ENCODE measurements around the gene NPIPB13. TPM values are rescaled to one million over a fixed set of nuclear protein-coding genes. Genes with fewer than 3 reads are reported as not detected.
"Not testable (repeated sequence)": the region's sequence is repeated elsewhere in the genome, so short reads cannot be mapped to it uniquely, and the experiment has no call there.

Gene NPIPB13
- 5.9 TPM for total RNA-seq
- long read RNA-seq: 0 reads

DNA sequence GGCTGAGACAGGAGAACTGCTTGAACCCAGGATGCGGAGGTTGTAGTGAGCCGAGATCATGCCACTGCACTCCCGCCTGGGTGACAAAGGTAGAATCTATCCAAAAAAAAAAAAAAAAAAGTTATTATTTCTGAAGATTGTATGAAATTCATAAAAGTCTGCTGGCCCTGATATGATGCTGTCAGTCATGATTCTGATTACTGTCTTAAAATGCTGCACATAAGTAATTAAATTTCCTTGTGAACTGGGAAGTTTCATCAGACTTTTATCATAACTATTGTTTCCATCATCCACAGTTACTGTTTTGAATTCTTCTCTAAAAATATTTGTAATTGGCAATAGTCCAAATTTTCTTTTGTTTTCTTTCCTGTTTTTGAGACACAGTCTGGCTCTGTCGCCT lies at the start of gene NPIPB13:
TSS of gene NPIPB13 (minus strand) at position 101 of the 400 bp plus-strand sequence. CDS start 2,906 bp downstream, outside the sequence.
- intact Hi-C loops (cut with DNase I); ATAC-seq (ENCODE audit: poor library complexity); DNase-seq: not testable (repeated sequence)

GRCh38 chr16:30282357-30282756 lies 34.1 kb upstream of the NPIPB13 start:
- intact Hi-C loops (cut with DNase I); ATAC-seq (ENCODE audit: poor library complexity): not testable (repeated sequence)
- peak; percentile 3 for DNase-seq

DNA sequence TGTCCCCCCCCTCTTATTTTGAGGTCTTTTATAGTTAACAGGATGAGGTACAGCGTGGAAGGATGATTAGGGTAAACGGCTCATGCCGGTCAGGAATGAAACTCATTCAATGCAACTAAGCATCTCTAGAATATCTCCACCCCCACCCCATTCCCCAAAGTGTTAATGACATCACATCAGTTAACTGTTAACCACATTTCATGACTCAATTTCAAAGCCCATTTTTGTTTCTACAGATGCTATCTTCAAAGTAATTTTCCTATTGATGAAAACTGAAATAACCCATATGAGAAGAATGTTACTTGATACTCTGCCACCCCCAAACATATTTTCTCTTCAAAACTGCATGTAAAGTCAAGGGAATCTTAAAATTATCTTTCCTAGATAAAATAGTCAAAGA lies 30.2 kb upstream of the NPIPB13 start:
- ATAC-seq (ENCODE audit: poor library complexity); DNase-seq; intact Hi-C loops (cut with DNase I): not testable (repeated sequence)

DNA sequence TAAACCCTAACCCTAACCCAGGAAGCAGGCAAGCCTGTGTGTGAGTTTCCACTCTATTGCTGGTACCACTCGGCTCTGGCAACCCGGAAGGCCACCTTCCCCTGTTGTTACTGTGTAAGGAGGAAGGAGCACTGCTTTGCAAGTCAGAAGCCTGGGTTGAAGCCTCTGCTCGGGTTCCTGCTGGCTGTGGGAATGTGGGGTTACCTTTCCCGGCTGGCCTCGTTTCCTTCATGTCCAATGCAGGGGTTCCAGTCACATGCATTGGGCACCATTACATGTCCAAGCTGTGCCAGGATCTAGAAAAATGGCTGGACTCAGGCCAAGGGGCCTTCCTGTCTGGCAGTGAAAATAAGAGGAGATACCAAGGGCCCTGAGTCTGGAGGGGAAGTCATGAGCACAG lies 31.2 kb downstream of the NPIPB13 start:
- ATAC-seq (ENCODE audit: poor library complexity); intact Hi-C loops (cut with DNase I): not testable (repeated sequence)
- peak; percentile 10 for DNase-seq

- ATAC-seq (ENCODE audit: poor library complexity): peak; percentile 15
- intact Hi-C loops (cut with DNase I); DNase-seq: not testable (repeated sequence)
Observed at GRCh38 chr16:30211414-30211813, 36.9 kb downstream of the NPIPB13 start.

DNA sequence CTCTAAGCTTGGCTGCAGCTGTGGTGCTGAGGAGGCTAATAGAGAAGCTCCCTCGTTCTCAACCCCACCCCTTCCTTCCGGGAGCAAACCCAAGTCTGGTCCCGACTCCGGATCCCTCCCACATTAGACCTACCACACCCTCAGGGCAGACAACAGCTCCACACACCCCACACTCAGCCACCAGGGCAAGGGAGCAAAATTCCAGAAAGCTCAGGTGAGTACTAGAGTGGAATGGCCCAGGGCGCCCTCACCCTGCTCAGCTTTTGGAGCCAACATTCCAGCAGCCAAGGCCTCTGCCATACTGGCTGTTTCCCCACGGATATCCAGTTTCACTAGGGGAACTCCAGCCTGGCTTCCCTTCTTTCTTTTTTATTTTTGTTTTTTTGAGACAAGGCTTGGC lies 39.2 kb downstream of the NPIPB13 start:
- ATAC-seq (ENCODE audit: poor library complexity): peak; percentile 41
- not testable (repeated sequence) for DNase-seq

GRCh38 chr16:30207063-30207704 lies 41.1 kb downstream of the NPIPB13 start:
- intact Hi-C loops (cut with DNase I): not testable (repeated sequence)
- ATAC-seq (ENCODE audit: poor library complexity) (peak; percentile 26), DNase-seq (peak; percentile 33)

More for the DNA sequence above, 39.2 kb downstream of the NPIPB13 start:
- intact Hi-C loops (cut with DNase I): not testable (repeated sequence)

DNA sequence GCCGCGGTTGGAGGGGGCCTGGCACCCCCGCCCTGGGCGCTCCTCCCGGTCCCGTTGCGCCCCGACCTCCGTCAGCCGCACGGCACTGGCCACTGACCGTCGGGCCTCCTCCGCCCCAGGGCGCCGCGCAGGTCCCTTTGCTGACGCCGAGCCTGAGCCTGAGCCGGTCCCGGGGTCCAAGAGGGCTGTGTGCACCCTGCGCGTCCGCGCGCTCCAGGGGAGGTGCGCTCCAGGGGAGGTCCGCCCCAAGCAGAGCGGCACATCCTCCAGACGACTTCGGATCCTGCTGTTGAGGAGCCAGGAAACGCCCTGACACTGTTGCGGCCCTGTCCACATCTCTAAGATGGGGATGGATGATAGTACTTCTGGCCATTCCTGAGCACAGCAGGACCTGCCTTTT lies 42.0 kb downstream of the NPIPB13 start:
- intact Hi-C loops (cut with DNase I); DNase-seq: not testable (repeated sequence)
- ATAC-seq (ENCODE audit: poor library complexity): peak; percentile 49

DNA sequence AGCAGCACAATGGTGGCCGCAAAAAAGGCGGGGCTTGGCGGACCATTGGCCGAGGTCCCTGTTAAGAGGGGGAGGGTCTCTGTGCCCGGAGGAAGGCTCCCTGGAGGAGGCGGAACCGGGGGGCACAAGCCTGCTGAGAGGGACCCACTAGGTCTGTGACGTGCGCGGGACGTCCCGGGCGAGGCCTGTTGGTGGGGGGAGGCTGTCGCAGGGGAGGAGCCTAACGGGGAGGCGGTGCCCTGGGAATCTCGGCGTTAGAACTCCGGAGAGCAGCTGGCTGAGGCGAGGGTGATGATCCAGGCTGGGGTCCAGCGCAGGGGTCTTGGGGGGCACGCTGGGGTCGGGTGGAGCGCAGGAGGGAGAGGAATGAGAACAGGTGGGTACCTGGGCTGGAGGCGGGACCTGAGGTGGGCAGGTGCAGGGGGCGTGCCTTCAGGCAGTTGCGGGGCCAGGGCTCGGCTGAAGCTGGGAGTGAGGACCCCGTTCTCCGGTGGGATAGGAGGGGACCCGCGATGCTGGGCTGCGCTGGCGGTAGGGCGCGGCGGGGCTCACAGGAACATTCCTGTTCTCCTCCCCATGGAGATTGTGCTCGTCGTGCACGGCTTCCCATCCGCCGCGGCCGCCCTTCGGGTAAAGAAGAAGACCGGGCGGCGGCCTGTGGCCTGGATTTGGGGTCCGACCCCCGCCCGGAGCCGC lies 42.6 kb downstream of the NPIPB13 start:
- ATAC-seq (ENCODE audit: poor library complexity) (peak; percentile 76), DNase-seq (peak; percentile 39)
- intact Hi-C loops (cut with DNase I): not testable (repeated sequence)

DNA sequence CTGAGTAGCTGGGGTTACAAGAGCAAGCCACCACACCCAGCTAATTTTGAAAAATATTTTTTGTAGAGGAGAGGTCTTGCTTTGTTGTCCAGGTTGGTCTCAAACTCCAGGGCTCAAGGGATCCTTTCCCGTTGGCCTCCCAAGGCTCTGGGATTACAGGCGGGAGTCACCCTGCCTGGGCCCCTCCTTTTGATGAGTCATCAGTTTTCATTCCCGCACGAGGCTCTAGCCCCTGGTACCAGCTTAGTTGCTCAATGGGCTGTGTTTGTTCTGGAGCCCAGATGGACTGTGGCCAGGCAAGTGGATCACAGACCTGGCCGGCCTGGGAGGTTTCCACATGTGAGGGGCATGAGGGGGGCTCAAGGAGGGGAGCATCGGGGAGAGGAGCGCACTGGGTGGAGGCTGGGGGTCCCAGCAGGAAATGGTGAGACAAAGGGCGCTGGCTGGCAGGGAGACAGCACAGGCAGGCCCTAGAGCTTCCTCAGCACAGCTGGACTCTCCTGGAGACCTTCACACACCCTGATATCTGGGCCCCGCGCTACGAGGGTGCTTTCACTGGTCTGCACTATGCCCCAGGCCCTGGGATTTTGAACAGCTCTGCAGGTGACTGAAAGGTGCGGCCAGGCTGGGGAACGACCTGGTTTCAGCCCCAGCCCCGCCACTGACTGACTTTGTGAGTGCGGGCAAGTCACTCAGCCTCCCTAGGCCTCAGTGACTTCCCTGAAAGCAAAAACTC lies 48.5 kb downstream of the NPIPB13 start:
- DNase-seq; intact Hi-C loops (cut with DNase I): not testable (repeated sequence)
- ATAC-seq (ENCODE audit: poor library complexity): peak; percentile 50

DNA sequence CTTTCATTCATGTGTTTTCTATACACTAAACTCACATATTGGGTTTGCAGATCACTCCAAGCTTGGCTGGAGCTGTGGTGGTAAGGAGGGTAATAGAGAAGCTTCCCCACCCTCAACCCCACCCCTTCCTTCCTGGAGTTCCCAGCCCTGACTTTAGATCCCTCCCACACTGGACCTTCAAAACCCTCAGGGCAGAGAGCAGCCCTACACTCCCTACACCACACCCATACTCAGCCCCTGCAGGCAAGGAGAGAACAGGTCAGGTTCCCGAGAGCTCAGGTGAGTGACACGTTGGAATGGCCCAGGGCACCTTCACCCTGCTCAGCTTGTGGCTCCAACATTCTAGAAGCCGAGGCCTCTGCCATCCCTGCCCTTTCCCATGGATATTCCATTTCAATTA lies 49.2 kb downstream of the NPIPB13 start, which contains the start of gene SULT1A3:
TSS of gene SULT1A3 (plus strand) at position 207 of the 400 bp plus-strand sequence. CDS start 1,474 bp downstream, outside the sequence.
- DNase-seq: not testable (repeated sequence)
- peak; percentile 25 for ATAC-seq (ENCODE audit: poor library complexity)

More for the DNA sequence above, 49.2 kb downstream of the NPIPB13 start, which contains the start of gene SULT1A3:
- intact Hi-C loops (cut with DNase I): not testable (repeated sequence)

Other genes with a start within 250 kb of the NPIPB13 start
- 0.13 TPM for gene DOC2A, start 237.5 kb downstream of the NPIPB13 start, total RNA-seq
- gene C16orf92, start 225.3 kb downstream of the NPIPB13 start, total RNA-seq: not detected
- not detected for gene TLCD3B, start 217.2 kb downstream of the NPIPB13 start, total RNA-seq
- gene ALDOA, start 182.7 kb downstream of the NPIPB13 start, total RNA-seq: 3,843 TPM
- gene PPP4C, start 172.5 kb downstream of the NPIPB13 start, total RNA-seq: 33.2 TPM
- gene TBX6, start 156.6 kb downstream of the NPIPB13 start, total RNA-seq: 1.0 TPM
- gene YPEL3, start 152.3 kb downstream of the NPIPB13 start, total RNA-seq: 64.1 TPM
- 2.6 TPM for gene GDPD3, start 134.9 kb downstream of the NPIPB13 start, total RNA-seq
- 50.8 TPM for gene MAPK3, start 125.3 kb downstream of the NPIPB13 start, total RNA-seq
- 8.4 TPM for gene CORO1A, start 64.9 kb downstream of the NPIPB13 start, total RNA-seq
- 48.7 TPM for gene BOLA2B, start 54.8 kb downstream of the NPIPB13 start, total RNA-seq
- gene SLX1A, start 54.6 kb downstream of the NPIPB13 start, total RNA-seq: 16.2 TPM
- 3.3 TPM for gene SULT1A3, start 49.2 kb downstream of the NPIPB13 start, total RNA-seq
- 34.1 TPM for gene CD2BP2, start 106.8 kb upstream of the NPIPB13 start, total RNA-seq
- gene TBC1D10B, start 122.0 kb upstream of the NPIPB13 start, total RNA-seq: 24.4 TPM
- not detected for gene MYL11, start 126.3 kb upstream of the NPIPB13 start, total RNA-seq
- gene SEPTIN1, start 134.1 kb upstream of the NPIPB13 start, total RNA-seq: 0.97 TPM
- 5.1 TPM for gene ZNF48, start 146.9 kb upstream of the NPIPB13 start, total RNA-seq
- gene ZNF771, start 159.1 kb upstream of the NPIPB13 start, total RNA-seq: 6.2 TPM
- gene DCTPP1, start 181.6 kb upstream of the NPIPB13 start, total RNA-seq: 38.4 TPM
- 28.6 TPM for gene SEPHS2, start 197.4 kb upstream of the NPIPB13 start, total RNA-seq
- gene ITGAL, start 224.3 kb upstream of the NPIPB13 start, total RNA-seq: 1.5 TPM

Measured in Right ventricle myocardium superior (tissue), 1 donor.